SKM-1 (cell line): ENCODE measurements around the gene SLX1A.
"Not testable (repeated sequence)": the region's sequence is repeated elsewhere in the genome, so short reads cannot be mapped to it uniquely, and the experiment has no call there.

Experiments used
- DNase-seq: peaks from one replicate; lab custom pipeline; 2025; ENCODE audit not compliant: unreplicated experiment; lab: John Stamatoyannopoulos, UW

SLX1A gene

DNA sequence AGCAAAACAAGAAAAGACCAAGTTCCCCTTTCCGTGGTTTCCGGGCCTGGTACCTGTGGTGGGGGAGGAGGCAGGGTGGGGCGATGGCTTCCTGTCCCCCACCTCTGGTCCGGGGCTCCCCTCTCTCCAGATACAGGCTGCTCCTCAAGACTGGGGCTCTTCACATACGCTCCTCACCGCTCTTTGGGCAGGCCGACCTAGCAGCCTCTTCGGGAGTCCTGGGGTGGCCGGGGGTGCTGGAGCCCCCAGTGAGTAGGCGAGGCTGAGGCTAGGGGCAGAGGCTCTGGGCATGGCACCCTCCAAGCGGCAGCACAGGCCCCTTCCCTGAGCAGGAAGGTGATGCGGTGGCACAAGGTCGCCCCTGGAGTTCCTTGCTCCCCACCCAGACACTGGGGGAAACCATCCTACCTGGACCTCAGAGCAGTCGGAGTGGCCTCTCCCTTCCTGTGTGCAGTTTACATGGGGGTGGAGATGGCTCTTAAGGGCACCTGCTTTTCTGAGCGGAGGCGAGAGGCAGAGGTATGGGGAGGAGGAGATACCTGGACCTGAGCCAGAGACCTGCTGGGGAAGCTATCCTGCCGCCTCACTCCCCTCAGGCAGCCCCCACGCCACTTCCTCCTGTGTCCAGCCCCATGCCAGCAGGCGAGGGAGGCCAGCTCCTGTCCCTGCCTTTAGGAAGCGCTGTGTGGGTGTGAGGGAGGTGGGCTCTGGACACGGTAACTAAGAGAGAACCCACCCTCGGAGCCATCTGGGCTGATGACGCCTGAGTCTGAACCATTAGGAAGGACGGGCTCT, 9.4 kb upstream of the SLX1A start:
- DNase-seq = peak; percentile 81

GRCh38 chr16:30184891-30185682, 8.6 kb upstream of the SLX1A start:
- peak; percentile 83 for DNase-seq

GRCh38 chr16:30185683-30186421, 7.8 kb upstream of the SLX1A start:
- peak; percentile 93 for DNase-seq

DNA sequence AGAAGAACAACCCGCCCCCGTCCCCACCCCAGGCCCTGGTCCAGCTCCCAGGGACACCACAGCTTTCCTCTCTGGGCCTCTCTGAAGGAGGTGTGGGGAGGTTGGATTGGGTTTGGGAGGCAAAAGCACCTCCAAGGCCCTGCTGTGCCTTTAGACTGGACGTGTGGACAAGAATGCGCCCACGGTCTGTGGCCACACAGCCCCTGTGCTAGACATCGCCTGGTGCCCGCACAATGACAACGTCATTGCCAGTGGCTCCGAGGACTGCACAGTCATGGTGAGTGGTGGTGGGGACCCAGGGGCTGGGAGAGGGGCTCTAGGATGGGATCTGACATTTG, 7.3 kb upstream of the SLX1A start:
- no peak for DNase-seq

GRCh38 chr16:30186782-30187555, 6.7 kb upstream of the SLX1A start:
- no peak for DNase-seq

DNA sequence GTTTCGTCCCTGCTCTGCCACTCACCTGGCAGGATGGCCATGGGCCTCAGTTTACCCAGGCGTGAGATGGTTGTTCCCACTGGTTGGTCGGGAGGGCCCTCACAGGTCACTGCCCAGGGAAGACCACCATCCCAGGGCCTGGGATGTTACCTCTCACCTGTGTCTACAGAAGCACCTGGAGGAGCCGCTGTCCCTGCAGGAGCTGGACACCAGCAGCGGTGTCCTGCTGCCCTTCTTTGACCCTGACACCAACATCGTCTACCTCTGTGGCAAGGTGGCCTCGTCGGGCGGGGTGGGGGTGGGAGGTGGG, 6.2 kb upstream of the SLX1A start:
- no peak for DNase-seq

- no peak for DNase-seq
These were observed 5.6 kb upstream of the SLX1A start for GRCh38 chr16:30187971-30188561.

GRCh38 chr16:30191158-30191557, 2.5 kb upstream of the SLX1A start:
- DNase-seq = not testable (repeated sequence)

DNA sequence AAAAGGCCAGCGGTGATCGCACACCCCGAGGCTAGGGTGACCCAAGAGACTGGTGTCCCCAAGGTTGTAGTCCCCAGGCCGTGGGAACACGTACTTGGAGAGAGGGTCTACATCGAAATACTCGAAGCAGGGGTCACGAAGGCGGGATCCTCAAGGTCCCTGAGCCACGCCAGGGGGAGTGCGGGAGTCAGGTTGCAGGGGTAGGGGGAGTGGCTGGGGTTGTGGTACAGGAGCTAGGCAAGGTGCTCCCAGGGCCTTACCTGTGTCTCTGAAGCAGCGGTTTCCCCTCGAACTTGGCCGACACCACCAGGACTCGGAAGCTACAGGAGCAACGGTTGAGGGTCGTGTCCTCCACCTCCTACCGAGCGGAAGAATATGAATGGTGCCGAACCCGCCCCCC, 577 bp upstream of the SLX1A start:
- DNase-seq = not testable (repeated sequence)

DNA sequence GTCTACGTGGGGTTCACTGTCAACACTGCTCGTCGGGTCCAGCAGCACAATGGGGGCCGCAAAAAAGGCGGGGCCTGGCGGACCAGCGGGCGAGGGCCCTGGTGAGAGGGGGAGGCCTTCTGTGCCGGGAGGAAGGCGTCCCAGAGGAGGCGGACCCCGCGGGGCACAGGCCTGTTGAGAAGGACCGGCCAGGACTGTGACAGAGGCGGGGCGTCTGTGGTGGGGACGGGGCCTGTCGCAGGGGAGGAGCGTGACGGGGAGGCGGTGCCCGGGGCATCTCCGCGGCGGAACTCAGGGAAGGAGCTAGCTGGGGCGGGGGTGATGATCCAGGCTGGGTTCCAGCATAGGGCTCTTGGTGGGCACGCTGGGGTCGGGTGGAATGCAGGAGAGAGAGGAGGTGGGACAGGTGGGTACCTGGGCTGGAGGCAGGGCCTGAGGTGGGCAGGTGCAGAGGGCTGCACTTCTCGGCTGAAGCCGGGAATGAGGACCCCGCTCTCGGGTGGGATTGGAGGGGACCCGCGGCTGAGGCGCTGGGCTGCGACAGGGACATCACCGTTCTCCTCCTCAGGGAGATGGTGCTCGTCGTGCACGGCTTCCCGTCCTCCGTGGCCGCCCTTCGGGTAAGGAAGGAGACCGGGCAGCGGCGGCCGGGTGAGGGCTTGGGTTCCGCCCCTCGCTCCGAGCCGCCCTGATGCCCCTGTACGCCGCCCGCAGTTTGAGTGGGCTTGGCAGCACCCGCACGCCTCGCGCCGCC, 674 bp downstream of the SLX1A start:
- not testable (repeated sequence) for DNase-seq

DNA sequence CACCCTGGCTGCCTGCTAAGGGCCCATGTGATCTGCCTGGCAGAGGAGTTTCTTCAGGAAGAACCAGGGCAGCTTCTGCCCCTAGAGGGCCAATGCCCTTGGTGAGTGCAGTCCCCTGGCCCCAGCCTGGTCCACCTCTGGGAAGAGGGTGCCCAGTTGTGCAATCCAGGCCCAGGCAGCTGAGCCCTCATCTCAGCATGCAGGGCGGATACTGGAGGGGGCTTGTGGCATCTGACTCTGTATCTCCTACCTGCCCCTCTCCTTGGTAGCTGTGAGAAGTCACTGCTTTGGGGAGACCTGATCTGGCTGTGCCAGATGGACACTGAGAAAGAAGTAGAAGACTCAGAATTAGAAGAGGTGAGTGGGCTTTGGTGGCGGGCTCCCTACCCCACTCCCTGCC, 3.3 kb downstream of the SLX1A start:
- DNase-seq = not testable (repeated sequence)

DNA sequence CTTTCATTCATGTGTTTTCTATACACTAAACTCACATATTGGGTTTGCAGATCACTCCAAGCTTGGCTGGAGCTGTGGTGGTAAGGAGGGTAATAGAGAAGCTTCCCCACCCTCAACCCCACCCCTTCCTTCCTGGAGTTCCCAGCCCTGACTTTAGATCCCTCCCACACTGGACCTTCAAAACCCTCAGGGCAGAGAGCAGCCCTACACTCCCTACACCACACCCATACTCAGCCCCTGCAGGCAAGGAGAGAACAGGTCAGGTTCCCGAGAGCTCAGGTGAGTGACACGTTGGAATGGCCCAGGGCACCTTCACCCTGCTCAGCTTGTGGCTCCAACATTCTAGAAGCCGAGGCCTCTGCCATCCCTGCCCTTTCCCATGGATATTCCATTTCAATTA, 5.4 kb downstream of the SLX1A start, which contains the start of gene SULT1A3:
Gene SULT1A3 (plus strand): TSS at position 207 of the 400 bp plus-strand sequence. CDS start 1,474 bp downstream, outside the sequence.
- not testable (repeated sequence) for DNase-seq

- not testable (repeated sequence) for DNase-seq
These were observed 6.1 kb downstream of the SLX1A start for GRCh38 chr16:30199608-30200343.

DNA sequence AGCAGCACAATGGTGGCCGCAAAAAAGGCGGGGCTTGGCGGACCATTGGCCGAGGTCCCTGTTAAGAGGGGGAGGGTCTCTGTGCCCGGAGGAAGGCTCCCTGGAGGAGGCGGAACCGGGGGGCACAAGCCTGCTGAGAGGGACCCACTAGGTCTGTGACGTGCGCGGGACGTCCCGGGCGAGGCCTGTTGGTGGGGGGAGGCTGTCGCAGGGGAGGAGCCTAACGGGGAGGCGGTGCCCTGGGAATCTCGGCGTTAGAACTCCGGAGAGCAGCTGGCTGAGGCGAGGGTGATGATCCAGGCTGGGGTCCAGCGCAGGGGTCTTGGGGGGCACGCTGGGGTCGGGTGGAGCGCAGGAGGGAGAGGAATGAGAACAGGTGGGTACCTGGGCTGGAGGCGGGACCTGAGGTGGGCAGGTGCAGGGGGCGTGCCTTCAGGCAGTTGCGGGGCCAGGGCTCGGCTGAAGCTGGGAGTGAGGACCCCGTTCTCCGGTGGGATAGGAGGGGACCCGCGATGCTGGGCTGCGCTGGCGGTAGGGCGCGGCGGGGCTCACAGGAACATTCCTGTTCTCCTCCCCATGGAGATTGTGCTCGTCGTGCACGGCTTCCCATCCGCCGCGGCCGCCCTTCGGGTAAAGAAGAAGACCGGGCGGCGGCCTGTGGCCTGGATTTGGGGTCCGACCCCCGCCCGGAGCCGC, 12.0 kb downstream of the SLX1A start:
- DNase-seq = not testable (repeated sequence)

GRCh38 chr16:30206252-30206651, 12.6 kb downstream of the SLX1A start:
- DNase-seq = not testable (repeated sequence)

DNA sequence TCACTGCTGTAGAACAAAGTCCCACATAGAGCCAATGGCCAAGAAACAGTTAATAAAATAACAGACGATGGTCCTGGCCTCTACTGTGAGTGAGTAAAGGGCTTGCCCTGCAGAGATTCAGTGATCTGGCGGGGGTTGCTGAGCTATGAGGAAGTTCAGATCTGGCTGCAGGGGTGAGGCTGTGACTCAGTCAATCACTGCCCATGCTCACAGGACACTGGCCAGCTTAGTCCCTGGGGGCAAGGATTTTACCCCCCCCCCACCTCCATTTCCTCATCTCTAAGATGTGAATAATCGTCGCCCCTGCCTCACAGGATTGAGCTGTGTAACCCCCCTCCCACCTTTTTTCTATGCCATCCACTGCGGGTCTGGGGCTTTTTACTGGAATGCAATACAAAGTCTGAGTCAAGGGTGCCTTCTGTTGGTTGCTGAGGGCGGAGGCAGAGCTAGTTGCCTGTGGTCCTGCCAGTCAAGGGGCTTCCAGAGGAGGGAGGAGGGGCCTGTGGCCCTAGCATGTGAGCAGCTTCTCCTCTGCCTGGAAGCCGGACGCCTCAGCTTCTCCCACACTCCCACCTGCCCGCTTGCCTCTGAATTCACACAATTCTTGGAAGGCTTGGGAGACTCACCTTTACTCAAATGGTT, 13.5 kb downstream of the SLX1A start:
- DNase-seq = not testable (repeated sequence)

DNA sequence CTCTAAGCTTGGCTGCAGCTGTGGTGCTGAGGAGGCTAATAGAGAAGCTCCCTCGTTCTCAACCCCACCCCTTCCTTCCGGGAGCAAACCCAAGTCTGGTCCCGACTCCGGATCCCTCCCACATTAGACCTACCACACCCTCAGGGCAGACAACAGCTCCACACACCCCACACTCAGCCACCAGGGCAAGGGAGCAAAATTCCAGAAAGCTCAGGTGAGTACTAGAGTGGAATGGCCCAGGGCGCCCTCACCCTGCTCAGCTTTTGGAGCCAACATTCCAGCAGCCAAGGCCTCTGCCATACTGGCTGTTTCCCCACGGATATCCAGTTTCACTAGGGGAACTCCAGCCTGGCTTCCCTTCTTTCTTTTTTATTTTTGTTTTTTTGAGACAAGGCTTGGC, 15.4 kb downstream of the SLX1A start:
- DNase-seq = not testable (repeated sequence)

DNA sequence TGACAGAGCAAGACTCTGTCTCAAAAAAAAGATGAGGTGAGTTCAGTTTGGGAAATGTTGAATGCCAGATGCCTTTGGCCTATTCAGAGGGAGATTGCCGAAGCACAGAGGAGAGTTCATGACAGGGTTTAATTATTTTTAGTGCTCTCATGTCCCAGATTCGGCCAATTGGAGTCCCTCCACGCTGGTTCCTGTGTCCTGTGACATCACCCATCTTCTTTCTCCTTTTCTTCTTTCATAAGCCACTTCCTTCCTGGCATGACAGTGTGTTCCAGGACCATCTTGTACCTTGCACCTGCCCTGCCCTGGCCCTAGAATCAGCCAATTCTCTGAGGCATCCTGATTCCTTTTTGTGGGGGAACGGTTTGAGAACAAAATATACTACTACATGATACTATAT, 17.7 kb downstream of the SLX1A start:
- not testable (repeated sequence) for DNase-seq
